NCI-H82 treated with DMSO at 0.1 percent for 48 hours (cell line): ENCODE measurements around the gene DMC1.

Experiments used
- DNase-seq: peaks from one replicate; lab custom pipeline; 2025; ENCODE audit not compliant: unreplicated experiment; lab: John Stamatoyannopoulos, UW

Gene DMC1

GRCh38 chr22:38503021-38503420 is 67.0 kb downstream of the DMC1 start:
- no peak for DNase-seq

GRCh38 chr22:38501797-38502672 is 67.9 kb downstream of the DMC1 start:
- no peak for DNase-seq

GRCh38 chr22:38497869-38498268 is 72.1 kb downstream of the DMC1 start:
- DNase-seq: no peak

GRCh38 chr22:38494939-38495338 is 75.0 kb downstream of the DMC1 start:
- DNase-seq: no peak

- no peak for DNase-seq
Observed at GRCh38 chr22:38494498-38494897, 75.5 kb downstream of the DMC1 start.

GRCh38 chr22:38491707-38492348 is 78.2 kb downstream of the DMC1 start:
- DNase-seq: no peak

- no peak for DNase-seq
Observed at GRCh38 chr22:38490915-38491314, 79.1 kb downstream of the DMC1 start.

- no peak for DNase-seq
Observed at GRCh38 chr22:38490475-38490874, 79.5 kb downstream of the DMC1 start.

- no peak for DNase-seq
Observed at GRCh38 chr22:38489561-38490145, 80.3 kb downstream of the DMC1 start.

GRCh38 chr22:38489142-38489541 is 80.8 kb downstream of the DMC1 start:
- no peak for DNase-seq

GRCh38 chr22:38487946-38488345 is 82.0 kb downstream of the DMC1 start:
- DNase-seq: no peak

- no peak for DNase-seq
Observed at GRCh38 chr22:38485783-38486182, 84.2 kb downstream of the DMC1 start.

- DNase-seq: no peak
Observed at GRCh38 chr22:38484244-38484643, 85.7 kb downstream of the DMC1 start.

- DNase-seq: no peak
Observed at GRCh38 chr22:38482662-38483308, 87.2 kb downstream of the DMC1 start.

GRCh38 chr22:38481871-38482332 is 88.1 kb downstream of the DMC1 start:
- no peak for DNase-seq

- DNase-seq: no peak
Observed at GRCh38 chr22:38481162-38481870, 88.7 kb downstream of the DMC1 start.

- no peak for DNase-seq
Observed at GRCh38 chr22:38479096-38479837, 90.7 kb downstream of the DMC1 start.

GRCh38 chr22:38477585-38477984 is 92.4 kb downstream of the DMC1 start:
- no peak for DNase-seq

GRCh38 chr22:38474003-38474607 is 95.9 kb downstream of the DMC1 start:
- DNase-seq: no peak

GRCh38 chr22:38471237-38471636 is 98.7 kb downstream of the DMC1 start:
- DNase-seq: no peak
